Right ventricle myocardium inferior (tissue), 1 donor: ENCODE results near the gene ZC3H14. TPM values are rescaled to one million over a fixed set of nuclear protein-coding genes. Genes with fewer than 3 reads are reported as not detected.
"Not testable (repeated sequence)": the region's sequence is repeated elsewhere in the genome, so short reads cannot be mapped to it uniquely, and the experiment has no call there.

ENCODE experiments used
- ATAC-seq: fragments of 200-7000 bp; cut with Tn5 transposase; one replicate; pipeline ENCODE4 v1.9.1; 2020; ENCODE audit warnings: mild to moderate bottlenecking, moderate library complexity
- DNase-seq: peaks from one replicate; pipeline ENCODE4 v3.0.0; 2021; ENCODE audit errors: missing footprints
- intact Hi-C: fragments of 100-400 bp; cut with DNase I; formaldehyde crosslinking; loops from one replicate; pipeline ENCODE4 v1.11.0; 2022
- long read RNA-seq: library from polyadenylated mRNA; unstranded; transcript quantifications from one replicate; pipeline ENCODE4 v2.0.0, GENCODE V29; 2021
- total RNA-seq: library from RNA; stranded (reverse); fragmentation: NEBNext Ultra II Directional; extraction: Animal tissue kit (Norgen Biotek cat#: 25700); gene quantifications from one replicate; pipeline ENCODE4 v1.2.1, GENCODE V29; 2021
- donor health status: DM: no; HTN: yes; CAD: no; lungs with severe emphysema.

Gene ZC3H14
- total RNA-seq, result 38.3 TPM
- long read RNA-seq, full-length matches to known transcripts, result 11 of 19 reads
- long read RNA-seq, partial matches to known transcripts, result 1 of 19 reads
- long read RNA-seq, other reads (novel, unspliced or antisense), result 7 of 19 reads

GRCh38 chr14:88562831-88563686 is at the start of gene ZC3H14:
Gene ZC3H14 (plus strand): TSS chr14:88563037. CDS start chr14:88563134, 97 bp downstream.
- ATAC-seq, result peak; percentile 99
- peak; percentile 93 for DNase-seq
- intact Hi-C loops, result loop anchor here (10.0 kb wide), 1 partner anchor 178 kb away; the partner anchor contains the start of gene SPATA7

- no peak for DNase-seq
- ATAC-seq, result no peak
- intact Hi-C loops, result no loop called here
These were observed 47.2 kb upstream of the ZC3H14 start for GRCh38 chr14:88515499-88516221.

- DNase-seq (no peak), ATAC-seq (no peak)
- intact Hi-C loops, result no loop called here
These were observed 45.9 kb upstream of the ZC3H14 start for GRCh38 chr14:88516861-88517357.

- no peak for ATAC-seq
- intact Hi-C loops, result no loop called here
- no peak for DNase-seq
These were observed 44.0 kb upstream of the ZC3H14 start for GRCh38 chr14:88518592-88519512.

- intact Hi-C loops, result no loop called here
- ATAC-seq (no peak), DNase-seq (no peak)
These were observed 42.9 kb upstream of the ZC3H14 start for GRCh38 chr14:88519907-88520306.

- intact Hi-C loops, result no loop called here
- ATAC-seq (no peak), DNase-seq (no peak)
These were observed 41.0 kb upstream of the ZC3H14 start for GRCh38 chr14:88521818-88522217.

GRCh38 chr14:88522393-88522792 is 40.4 kb upstream of the ZC3H14 start:
- intact Hi-C loops, result no loop called here
- ATAC-seq, result no peak

GRCh38 chr14:88529889-88530288 is 32.9 kb upstream of the ZC3H14 start:
- DNase-seq, intact Hi-C loops, ATAC-seq: not testable (repeated sequence)

More at GRCh38 chr14:88522393-88522792, 40.4 kb upstream of the ZC3H14 start:
- DNase-seq, result no peak

- DNase-seq, result no peak
- intact Hi-C loops, result no loop called here
- ATAC-seq, result no peak
These were observed 29.7 kb upstream of the ZC3H14 start for GRCh38 chr14:88533064-88533602.

GRCh38 chr14:88535149-88535548 is 27.7 kb upstream of the ZC3H14 start:
- DNase-seq, result no peak
- intact Hi-C loops, result loop anchor here (5.0 kb wide), 1 partner anchor 43 kb away; no protein-coding TSS in a partner anchor
- peak; percentile 67 for ATAC-seq

- intact Hi-C loops, result loop anchor here (5.0 kb wide), 1 partner anchor 44 kb away; no protein-coding TSS in a partner anchor
- ATAC-seq (no peak), DNase-seq (no peak)
These were observed 27.0 kb upstream of the ZC3H14 start for GRCh38 chr14:88535813-88536212.

- ATAC-seq (no peak), DNase-seq (no peak)
- intact Hi-C loops, result no loop called here
These were observed 21.5 kb upstream of the ZC3H14 start for GRCh38 chr14:88541324-88541723.

- no peak for DNase-seq
- intact Hi-C loops, result no loop called here
- ATAC-seq, result no peak
These were observed 19.7 kb upstream of the ZC3H14 start for GRCh38 chr14:88542857-88543795.

- no peak for ATAC-seq
- intact Hi-C loops, result no loop called here
These were observed 17.6 kb upstream of the ZC3H14 start for GRCh38 chr14:88545256-88545655.

GRCh38 chr14:88546621-88547385 is 16.0 kb upstream of the ZC3H14 start:
- ATAC-seq (no peak), DNase-seq (no peak)
- intact Hi-C loops, result no loop called here

More at GRCh38 chr14:88545256-88545655, 17.6 kb upstream of the ZC3H14 start:
- DNase-seq, result no peak

- ATAC-seq (no peak), DNase-seq (no peak)
- intact Hi-C loops, result no loop called here
These were observed 15.5 kb upstream of the ZC3H14 start for GRCh38 chr14:88547386-88547780.
